GM23248 (cell line): Measurements from ENCODE around the gene EEF1A2. TPM values are rescaled to one million over a fixed set of nuclear protein-coding genes. Genes with fewer than 3 reads are reported as not detected.

ENCODE experiments used
- DNase-seq: peaks from one replicate; pipeline ENCODE4 v3.0.0-alpha.2; 2015
- H2AFZ ChIP-seq: fragments of 200-600 bp; sonication (generic); 2 replicates; pipeline ENCODE4 v1.6.1; 2016; ENCODE audit warnings: antibody characterized with exemption
- H3F3A ChIP-seq: fragments of 200-600 bp; sonication (generic); 2 replicates; pipeline ENCODE4 v1.6.1; 2016; ENCODE audit warnings: mild to moderate bottlenecking, antibody characterized with exemption, mixed run types; ENCODE audit not compliant: insufficient read depth
- H3K27ac ChIP-seq: fragments of 200-600 bp; sonication (generic); 2 replicates; pipeline ENCODE4 v1.5.1; 2016; ENCODE audit warnings: mild to moderate bottlenecking
- H3K27me3 ChIP-seq: fragments of 200-600 bp; sonication (generic); replicated peaks from 2 replicates; pipeline ENCODE4 v1.6.1; 2016; ENCODE audit warnings: mild to moderate bottlenecking; ENCODE audit not compliant: insufficient read depth
- H3K36me3 ChIP-seq: fragments of 200-600 bp; sonication (generic); 2 replicates; pipeline ENCODE4 v1.6.1; 2016; ENCODE audit warnings: low read depth, mild to moderate bottlenecking
- H3K4me1 ChIP-seq: fragments of 200-600 bp; sonication (generic); 2 replicates; pipeline ENCODE4 v1.6.1; 2016; ENCODE audit warnings: mild to moderate bottlenecking; ENCODE audit not compliant: insufficient read depth
- H3K4me2 ChIP-seq: fragments of 200-600 bp; sonication (generic); one replicate; pipeline ENCODE4 v1.6.1; 2016; ENCODE audit warnings: mild to moderate bottlenecking; ENCODE audit not compliant: unreplicated experiment
- H3K4me3 ChIP-seq: fragments of 200-600 bp; sonication (generic); 2 replicates; pipeline ENCODE4 v1.5.1; 2016; ENCODE audit warnings: mild to moderate bottlenecking
- H3K79me2 ChIP-seq: fragments of 200-600 bp; sonication (generic); 2 replicates; pipeline ENCODE4 v1.6.1; 2016; ENCODE audit warnings: mild to moderate bottlenecking; ENCODE audit not compliant: insufficient read depth
- H3K9ac ChIP-seq: fragments of 200-600 bp; sonication (generic); 2 replicates; pipeline ENCODE4 v1.6.1; 2016; ENCODE audit warnings: mild to moderate bottlenecking
- H3K9me2 ChIP-seq: fragments of 200-600 bp; sonication (generic); 2 replicates; pipeline ENCODE4 v1.6.1; 2016; ENCODE audit warnings: mixed run types, mild to moderate bottlenecking, moderate library complexity; ENCODE audit not compliant: insufficient read depth
- H3K9me3 ChIP-seq: fragments of 200-600 bp; sonication (generic); one replicate; pipeline ENCODE4 v1.6.1; 2017; ENCODE audit warnings: low read depth
- H4K20me1 ChIP-seq: fragments of 200-600 bp; sonication (generic); 2 replicates; pipeline ENCODE4 v1.6.0; 2016; ENCODE audit not compliant: insufficient read depth
- EZH2 ChIP-seq: fragments of 200-600 bp; sonication (generic); IDR thresholded peaks from 2 replicates; pipeline ENCODE4 v1.6.1; 2018; ENCODE audit warnings: antibody characterized with exemption, mild to moderate bottlenecking; ENCODE audit not compliant: insufficient read depth, poor library complexity, severe bottlenecking
- EZH2phosphoT487 ChIP-seq: fragments of 200-600 bp; sonication (generic); IDR thresholded peaks from 2 replicates; pipeline ENCODE4 v1.6.1; 2018; ENCODE audit warnings: antibody characterized with exemption, moderate library complexity, mild to moderate bottlenecking, low read depth; ENCODE audit not compliant: insufficient read depth
- WGBS, 2 experiments: methylation state at CpG; one replicate each; pipeline ENCODE4 v1.1.6; 2015 to 2017; ENCODE audit warnings: low lambda C conversion rate in 2 of 2, low coverage in 1 of 2; ENCODE audit errors: missing lambda C conversion rate in 2 of 2; 5-methylcytosine and 5-hydroxymethylcytosine counted together
- in situ Hi-C: fragments of 300-500 bp; cut with MboI; formaldehyde crosslinking; loops from 2 replicates; pipeline ENCODE4 v1.15.0; 2020
- polyA plus RNA-seq: library from polyadenylated mRNA; unstranded; fragments of >200 nt; fragmentation: Nextera tagmentation; extraction: Ambion mirVana; gene quantifications from 2 replicates; pipeline ENCODE4 v1.2.1, GENCODE V29; 2016
- total RNA-seq: library from RNA; depleted of rRNA; stranded (reverse); fragments of >200 nt; shearing (Covaris generic); gene quantifications from 2 replicates; pipeline ENCODE4 v1.2.3, GENCODE V29; 2014

The EEF1A2 gene
- total and polyA plus RNA-seq, 2 experiments from 2014 or later, result 0.43 TPM; not detected in 1

GRCh38 chr20:63543733-63544132 lies 44.9 kb upstream of the EEF1A2 start:
- Histone ChIP-seq H4K20me1 (no peaks in the 10 kb centered on the region), H2AFZ (no peak overlapping the region), H3K27ac (no peak overlapping the region), H3K4me3 (no peak overlapping the region), H3K4me2 (no peak overlapping the region), H3K36me3 (no peaks in the 10 kb centered on the region), H3K9me2 (no peaks in the 10 kb centered on the region), H3K9me3 (no peaks in the 10 kb centered on the region), H3K79me2 (no peaks in the 10 kb centered on the region), H3F3A (no peaks in the 10 kb centered on the region), H3K4me1 (no peaks in the 10 kb centered on the region), H3K27me3 (no peaks in the 10 kb centered on the region; the same call in 1 of the 2 replicates), H3K9ac (no peak overlapping the region)
- TF ChIP-seq EZH2 (no peak), EZH2phosphoT487 (no peak)
- DNase-seq, result no peak
- 72 to 74% methylated on average over 6 of the region's 6 CpGs for WGBS, 2 experiments
- in situ Hi-C loops, result no loop called here

GRCh38 chr20:63543131-63543530 lies 44.2 kb upstream of the EEF1A2 start:
- Histone ChIP-seq H3F3A (no peaks in the 10 kb centered on the region), H2AFZ (no peak overlapping the region), H3K4me3 (no peak overlapping the region), H3K27me3 (no peaks in the 10 kb centered on the region), H3K36me3 (no peaks in the 10 kb centered on the region), H3K79me2 (no peaks in the 10 kb centered on the region), H4K20me1 (no peaks in the 10 kb centered on the region), H3K4me2 (no peak overlapping the region), H3K9ac (no peak overlapping the region), H3K27ac (no peak overlapping the region), H3K9me3 (no peaks in the 10 kb centered on the region), H3K9me2 (no peaks in the 10 kb centered on the region), H3K4me1 (no peaks in the 10 kb centered on the region)
- DNase-seq, result no peak
- no peak for TF ChIP-seq EZH2
- no peak for TF ChIP-seq EZH2phosphoT487
- WGBS, 2 experiments, result 81 to 84% methylated on average over 8 to 10 of the region's 10 CpGs
- in situ Hi-C loops, result no loop called here

- no peak for DNase-seq
- H3K36me3 ChIP-seq, result no peaks in the 10 kb centered on the region
- H3K4me2 ChIP-seq, result no peak overlapping the region
- H3K27me3 ChIP-seq, result no peaks in the 10 kb centered on the region
- H2AFZ ChIP-seq, result no peak overlapping the region
- H3K9me3 ChIP-seq, result no peaks in the 10 kb centered on the region
- no peaks in the 10 kb centered on the region for H4K20me1 ChIP-seq
- in situ Hi-C loops, result no loop called here
- no peak overlapping the region for H3K4me3 ChIP-seq
- no peaks in the 10 kb centered on the region for H3K4me1 ChIP-seq
- H3K27ac ChIP-seq, result no peak overlapping the region
- no peaks in the 10 kb centered on the region for H3F3A ChIP-seq
- TF ChIP-seq EZH2, result no peak
- no peak for TF ChIP-seq EZH2phosphoT487
- no peaks in the 10 kb centered on the region for H3K9me2 ChIP-seq
- no peaks in the 10 kb centered on the region for H3K79me2 ChIP-seq
- H3K9ac ChIP-seq, result no peak overlapping the region
- WGBS, 2 experiments, result 76 to 81% methylated on average over 10 of the region's 10 CpGs
These were observed 43.8 kb upstream of the EEF1A2 start for GRCh38 chr20:63542696-63543095.

- no peak overlapping the region for H3K4me2 ChIP-seq
- no peaks in the 10 kb centered on the region for H3K36me3 ChIP-seq
- TF ChIP-seq EZH2 (no peak), EZH2phosphoT487 (no peak)
- WGBS, 2 experiments, result 83 to 84% methylated on average over 27 to 36 of the region's 36 CpGs
- DNase-seq, result no peak
- H3K9me2 ChIP-seq, result no peaks in the 10 kb centered on the region
- no peaks in the 10 kb centered on the region for H3K27me3 ChIP-seq
- H2AFZ ChIP-seq, result no peak overlapping the region
- H4K20me1 ChIP-seq, result no peaks in the 10 kb centered on the region
- H3F3A ChIP-seq, result no peaks in the 10 kb centered on the region
- no peaks in the 10 kb centered on the region for H3K4me1 ChIP-seq
- in situ Hi-C loops, result no loop called here
- no peaks in the 10 kb centered on the region for H3K9me3 ChIP-seq
- H3K79me2 ChIP-seq, result no peaks in the 10 kb centered on the region
- no peak overlapping the region for H3K9ac ChIP-seq
- no peak overlapping the region for H3K27ac ChIP-seq
- H3K4me3 ChIP-seq, result no peak overlapping the region
These were observed 43.2 kb upstream of the EEF1A2 start for GRCh38 chr20:63542031-63542559.

GRCh38 chr20:63541371-63541770 lies 42.5 kb upstream of the EEF1A2 start:
- in situ Hi-C loops, result no loop called here
- Histone ChIP-seq H3K27me3 (no peaks in the 10 kb centered on the region), H3K9me3 (no peaks in the 10 kb centered on the region), H3K4me1 (no peaks in the 10 kb centered on the region), H3K4me3 (no peak overlapping the region), H3K4me2 (no peak overlapping the region), H3K27ac (no peak overlapping the region), H4K20me1 (no peaks in the 10 kb centered on the region), H3K36me3 (no peaks in the 10 kb centered on the region), H3K9me2 (no peaks in the 10 kb centered on the region), H3K79me2 (no peaks in the 10 kb centered on the region), H2AFZ (no peak overlapping the region), H3F3A (no peaks in the 10 kb centered on the region), H3K9ac (no peak overlapping the region)
- DNase-seq, result no peak
- TF ChIP-seq EZH2phosphoT487 (no peak), EZH2 (no peak)
- WGBS, 2 experiments, result 81 to 87% methylated on average over 22 to 27 of the region's 28 CpGs
